ENCODE data around the gene TMEM14A.

GRCh38 chr6:52729576-52729975, 58.7 kb downstream of the TMEM14A start:
- TF ChIP-seq CTCF (IDR thresholded peaks at IDR 0.05): no peak
- no peak for TF ChIP-seq POLR2A (IDR thresholded peaks at IDR 0.05)
